HG03457 (cell line): ENCODE results near the gene EZH2.

Experiments used
- ATAC-seq: cut with Tn5 transposase; IDR thresholded peaks from one replicate; pipeline ENCODE4 v1.9.1; 2021; ENCODE audit warnings: moderate number of reproducible peaks; ENCODE audit not compliant: unreplicated experiment

Gene EZH2

GRCh38 chr7:148811892-148812291 lies 72.2 kb downstream of the EZH2 start:
- ATAC-seq = no peak

GRCh38 chr7:148809856-148810255 lies 74.2 kb downstream of the EZH2 start:
- ATAC-seq = no peak

- no peak for ATAC-seq
These were observed 76.7 kb downstream of the EZH2 start for GRCh38 chr7:148807436-148807835.

GRCh38 chr7:148806187-148806586 lies 77.9 kb downstream of the EZH2 start:
- ATAC-seq = no peak

- ATAC-seq = no peak
These were observed 79.5 kb downstream of the EZH2 start for GRCh38 chr7:148804343-148805235.

- ATAC-seq = no peak
These were observed 81.0 kb downstream of the EZH2 start for GRCh38 chr7:148803094-148803493.

- ATAC-seq = no peak
These were observed 82.0 kb downstream of the EZH2 start for GRCh38 chr7:148802101-148802493.

- no peak for ATAC-seq
These were observed 83.4 kb downstream of the EZH2 start for GRCh38 chr7:148800677-148801076.

GRCh38 chr7:148799893-148800555 lies 84.1 kb downstream of the EZH2 start:
- no peak for ATAC-seq

GRCh38 chr7:148796841-148797240 lies 87.2 kb downstream of the EZH2 start:
- no peak for ATAC-seq

GRCh38 chr7:148794476-148794875 lies 89.6 kb downstream of the EZH2 start:
- no peak for ATAC-seq

GRCh38 chr7:148793590-148793989 lies 90.5 kb downstream of the EZH2 start:
- no peak for ATAC-seq

GRCh38 chr7:148791546-148791945 lies 92.5 kb downstream of the EZH2 start:
- ATAC-seq = no peak

- no peak for ATAC-seq
These were observed 93.2 kb downstream of the EZH2 start for GRCh38 chr7:148790850-148791249.

- no peak for ATAC-seq
These were observed 93.9 kb downstream of the EZH2 start for GRCh38 chr7:148790131-148790726.

GRCh38 chr7:148789220-148789619 lies 94.9 kb downstream of the EZH2 start:
- ATAC-seq = no peak

- no peak for ATAC-seq
These were observed 96.4 kb downstream of the EZH2 start for GRCh38 chr7:148787571-148788295.

GRCh38 chr7:148783801-148784527 lies 100.1 kb downstream of the EZH2 start:
- ATAC-seq = no peak

- no peak for ATAC-seq
These were observed 101.2 kb downstream of the EZH2 start for GRCh38 chr7:148782757-148783456.

- no peak for ATAC-seq
These were observed 109.6 kb downstream of the EZH2 start for GRCh38 chr7:148774471-148774870.
